ENCODE results near the gene TTC21A.
"Not testable (repeated sequence)": the region's sequence is repeated elsewhere in the genome, so short reads cannot be mapped to it uniquely, and the experiment has no call there.

Gene TTC21A

GRCh38 chr3:39149498-39150147 lies 42.1 kb downstream of the TTC21A start:
- DNase-seq (ENCODE audit: low read depth, low spot score): no peak

- no peak for DNase-seq (ENCODE audit: low read depth, low spot score)
Measured at GRCh38 chr3:39150148-39150802, 42.8 kb downstream of the TTC21A start.

- no peak for DNase-seq (ENCODE audit: low read depth, low spot score)
Measured at GRCh38 chr3:39150803-39151631, 43.5 kb downstream of the TTC21A start.

- DNase-seq (ENCODE audit: low read depth, low spot score): no peak
Measured at GRCh38 chr3:39153977-39154279, 46.4 kb downstream of the TTC21A start.

GRCh38 chr3:39154280-39155021 lies 47.0 kb downstream of the TTC21A start:
- DNase-seq (ENCODE audit: low read depth, low spot score): no peak

- no peak for DNase-seq (ENCODE audit: low read depth, low spot score)
Measured at GRCh38 chr3:39156421-39156820, 48.9 kb downstream of the TTC21A start.

- DNase-seq (ENCODE audit: low read depth, low spot score): no peak
Measured at GRCh38 chr3:39157359-39157758, 49.9 kb downstream of the TTC21A start.

GRCh38 chr3:39158148-39158715 lies 50.8 kb downstream of the TTC21A start:
- no peak for DNase-seq (ENCODE audit: low read depth, low spot score)

- DNase-seq (ENCODE audit: low read depth, low spot score): no peak
Measured at GRCh38 chr3:39164414-39164813, 56.9 kb downstream of the TTC21A start.

GRCh38 chr3:39165518-39165917 lies 58.0 kb downstream of the TTC21A start:
- DNase-seq (ENCODE audit: low read depth, low spot score): no peak

GRCh38 chr3:39166134-39166710 lies 58.7 kb downstream of the TTC21A start:
- no peak for DNase-seq (ENCODE audit: low read depth, low spot score)

GRCh38 chr3:39166932-39167532 lies 59.6 kb downstream of the TTC21A start:
- no peak for DNase-seq (ENCODE audit: low read depth, low spot score)

GRCh38 chr3:39168156-39168780 lies 60.8 kb downstream of the TTC21A start:
- no peak for DNase-seq (ENCODE audit: low read depth, low spot score)

GRCh38 chr3:39169712-39170111 lies 62.2 kb downstream of the TTC21A start:
- no peak for DNase-seq (ENCODE audit: low read depth, low spot score)

- DNase-seq (ENCODE audit: low read depth, low spot score): no peak
Measured at GRCh38 chr3:39170461-39170860, 63.0 kb downstream of the TTC21A start.

- not testable (repeated sequence) for DNase-seq (ENCODE audit: low read depth, low spot score)
Measured at GRCh38 chr3:39170877-39171276, 63.4 kb downstream of the TTC21A start.

GRCh38 chr3:39171860-39172259 lies 64.4 kb downstream of the TTC21A start:
- no peak for DNase-seq (ENCODE audit: low read depth, low spot score)

GRCh38 chr3:39173318-39174125 lies 66.0 kb downstream of the TTC21A start:
- DNase-seq (ENCODE audit: low read depth, low spot score): no peak

- DNase-seq (ENCODE audit: low read depth, low spot score): no peak
Measured at GRCh38 chr3:39176025-39176714, 68.7 kb downstream of the TTC21A start.

All from activated CD4-positive, CD25-positive, alpha-beta regulatory T cell treated with anti-CD3 and anti-CD28 coated beads, Interleukin-2, amount 50 U/mL, for 16 hours (primary cell).